A549 (cell line): ENCODE results near the gene CERS2. TPM values are rescaled to one million over a fixed set of nuclear protein-coding genes. Genes with fewer than 3 reads are reported as not detected.

Experiments
- ATAC-seq, 2 experiments: fragments of 200-7000 bp in 1 of 2; fragments of >200 bp in 1 of 2; cut with Nextera tagmentation in 1 of 2; cut with Tn5 transposase in 1 of 2; 3 replicates each; pipeline versions ENCODE4 v1.8.0 to v1.9.1; 2018 to 2020; ENCODE audit warnings: mild to moderate bottlenecking in 1 of 2, moderate library complexity in 1 of 2
- CTCF ChIA-PET: fragments of 300-600 bp; sonication (Branson Sonifier 250); formaldehyde crosslinking; extraction: SDS; loops from one replicate; lab custom pipeline; 2021; ENCODE audit warnings: antibody characterized with exemption, inconsistent platforms; lab: Yijun Ruan, JAX
- POLR2A ChIA-PET: fragments of 350-600 bp; formaldehyde crosslinking; extraction: SDS; loops from one replicate; lab custom pipeline; 2021; ENCODE audit warnings: antibody characterized with exemption, inconsistent platforms; lab: Yijun Ruan, JAX
- DNase-seq, 2 experiments: peaks; one replicate each; pipeline versions ENCODE4 v3.0.0 to v3.0.0-alpha.2; 2011 to 2016; ENCODE audit warnings: low read depth in 1 of 2, low spot score in 1 of 2
- FAIRE-seq: peaks from 2 replicates; lab custom pipeline; 2011; peaks lifted over from hg19 to GRCh38; lab: Jason Lieb, UNC
- H3K27ac ChIP-seq, 2 experiments: fragments of >200 bp; sonication (Bioruptor Twin); formaldehyde crosslinking; 3 replicates each; pipeline ENCODE4 v1.5.1; 2016 to 2017
- H3K4me1 ChIP-seq: fragments of >200 bp; sonication (Bioruptor Twin); formaldehyde crosslinking; 3 replicates; pipeline ENCODE4 v1.6.1; 2016
- H3K4me2 ChIP-seq: fragments of >200 bp; sonication (Bioruptor Twin); formaldehyde crosslinking; 3 replicates; pipeline ENCODE4 v1.6.1; 2016
- H3K4me3 ChIP-seq: fragments of >200 bp; sonication (Bioruptor Twin); formaldehyde crosslinking; 3 replicates; pipeline ENCODE4 v1.5.1; 2016
- H3K9me3 ChIP-seq: fragments of >200 bp; sonication (Bioruptor Twin); formaldehyde crosslinking; 3 replicates; pipeline ENCODE4 v1.6.1; 2016
- ATOH8 ChIP-seq: fragments of 250-450 bp; sonication (Bioruptor Pico); IDR thresholded peaks from 2 replicates; pipeline ENCODE4 v1.5.0; 2020; ENCODE audit warnings: low read depth, mild to moderate bottlenecking, moderate library complexity
- BCL3 ChIP-seq: fragments of >200 bp; sonication (Bioruptor Twin); formaldehyde crosslinking; IDR thresholded peaks from 3 replicates; pipeline ENCODE4 v1.6.1; 2016
- BHLHE40 ChIP-seq: IDR thresholded peaks from 2 replicates; pipeline ENCODE4 v1.6.1; 2012; ENCODE audit warnings: low read depth, low read length, inconsistent platforms
- CBX2 ChIP-seq: fragments of 200-600 bp; sonication (generic); IDR thresholded peaks from 2 replicates; pipeline ENCODE4 v1.6.1; 2016; ENCODE audit warnings: low read depth, mild to moderate bottlenecking, borderline replicate concordance
- CBX8 ChIP-seq: fragments of 200-600 bp; sonication (generic); IDR thresholded peaks from 2 replicates; pipeline ENCODE4 v1.6.1; 2016
- CEBPB ChIP-seq, 2 experiments: fragments of >200 bp in 1 of 2; sonication (Bioruptor Twin) in 1 of 2; formaldehyde crosslinking in 1 of 2; IDR thresholded peaks; 2 replicates each; pipeline ENCODE4 v1.6.1; 2012 to 2016
- E2F6 ChIP-seq: IDR thresholded peaks from 2 replicates; pipeline ENCODE4 v1.6.1; 2012; ENCODE audit warnings: low read depth, borderline replicate concordance
- EHMT2 ChIP-seq: fragments of 200-600 bp; sonication (generic); IDR thresholded peaks from 2 replicates; pipeline ENCODE4 v1.6.1; 2016; ENCODE audit warnings: antibody characterized with exemption, low read depth, mild to moderate bottlenecking, moderate library complexity
- ELK1 ChIP-seq: fragments of 150-350 bp; IDR thresholded peaks from 2 replicates; pipeline ENCODE4 v1.6.1; 2014; ENCODE audit warnings: low read depth, mild to moderate bottlenecking, low read length
- EP300 ChIP-seq, 2 experiments: fragments of >200 bp; sonication (Bioruptor Twin); formaldehyde crosslinking; IDR thresholded peaks; 2 replicates in 1 of 2; 3 replicates in 1 of 2; pipeline ENCODE4 v1.6.1; 2016 to 2017
- FOSL2 ChIP-seq, 2 experiments: fragments of 450-650 bp in 1 of 2; fragments of >200 bp in 1 of 2; sonication (Bioruptor Twin) in 1 of 2; formaldehyde crosslinking; IDR thresholded peaks; 2 replicates each; pipeline versions ENCODE4 v1.5.0 to v1.6.1; 2016 to 2020; ENCODE audit warnings: mild to moderate bottlenecking in 1 of 2, moderate library complexity in 1 of 2
- GATA3 ChIP-seq: IDR thresholded peaks from 2 replicates; pipeline ENCODE4 v1.6.1; 2012; ENCODE audit warnings: borderline replicate concordance
- HES2 ChIP-seq: fragments of >200 bp; sonication (Bioruptor Twin); formaldehyde crosslinking; IDR thresholded peaks from 2 replicates; pipeline ENCODE4 v1.6.1; 2016
- HEYL ChIP-seq: fragments of 250-450 bp; sonication (Bioruptor Pico); IDR thresholded peaks from 2 replicates; pipeline ENCODE4 v1.8.0; 2021; ENCODE audit warnings: mild to moderate bottlenecking, moderate library complexity
- HOXB13 ChIP-seq: fragments of 250-450 bp; sonication (Bioruptor Pico); IDR thresholded peaks from 2 replicates; pipeline ENCODE4 v1.5.0; 2020; ENCODE audit warnings: low read depth, mild to moderate bottlenecking, moderate library complexity
- HOXB5 ChIP-seq: fragments of 250-450 bp; sonication (Bioruptor Pico); IDR thresholded peaks from 2 replicates; pipeline ENCODE4 v1.5.0; 2020; ENCODE audit warnings: mild to moderate bottlenecking, moderate library complexity
- MAFK ChIP-seq: fragments of 450-650 bp; IDR thresholded peaks from 2 replicates; pipeline ENCODE4 v1.6.1; 2014; ENCODE audit not compliant: partially characterized antibody
- MAX ChIP-seq: IDR thresholded peaks from 2 replicates; pipeline ENCODE4 v1.6.1; 2012
- NPAS2 ChIP-seq: fragments of 250-450 bp; sonication (Bioruptor Pico); IDR thresholded peaks from 2 replicates; pipeline ENCODE4 v1.8.0; 2022; ENCODE audit warnings: mild to moderate bottlenecking, moderate library complexity, borderline replicate concordance
- NR3C1 ChIP-seq: fragments of >200 bp; sonication (Bioruptor Twin); formaldehyde crosslinking; IDR thresholded peaks from 3 replicates; pipeline ENCODE4 v1.6.1; 2017
- PBX3 ChIP-seq: IDR thresholded peaks from 2 replicates; pipeline ENCODE4 v1.6.1; 2012
- PHF8 ChIP-seq: fragments of 200-600 bp; sonication (generic); IDR thresholded peaks from 2 replicates; pipeline ENCODE4 v1.6.1; 2016; ENCODE audit warnings: low read depth, mild to moderate bottlenecking, antibody characterized with exemption, moderate library complexity, borderline replicate concordance
- POLR2AphosphoS2 ChIP-seq: conservative IDR thresholded peaks from 2 replicates; pipeline ENCODE4 v1.6.1; 2012; ENCODE audit warnings: low read length, improper control_type of control experiment, inconsistent platforms
- RARB ChIP-seq: fragments of 250-450 bp; sonication (Bioruptor Pico); IDR thresholded peaks from 2 replicates; pipeline ENCODE4 v1.8.0; 2021; ENCODE audit warnings: mild to moderate bottlenecking, moderate library complexity
- ZC3H11A ChIP-seq: fragments of 450-650 bp; IDR thresholded peaks from 2 replicates; pipeline ENCODE4 v1.6.1; 2014; ENCODE audit warnings: antibody characterized with exemption, mild to moderate bottlenecking
- ZNF302 ChIP-seq: fragments of 250-450 bp; sonication (Bioruptor Pico); IDR thresholded peaks from 2 replicates; pipeline ENCODE4 v1.9.0; 2021; ENCODE audit warnings: inconsistent platforms, mild to moderate bottlenecking, moderate library complexity
- WGBS: methylation state at CpG from one replicate; pipeline ENCODE4 v1.1.6; 2017; ENCODE audit errors: missing lambda C conversion rate; 5-methylcytosine and 5-hydroxymethylcytosine counted together
- polyA plus RNA-seq, 4 experiments: library from polyadenylated mRNA; depleted of rRNA in 3 of 4; stranded (reverse); fragments of >200 nt; fragmentation: RNase III in 1 of 4; extraction: RNeasy Plus Mini Kit Qiagen cat#74134 plus additional on column Dnase treatment in 1 of 4; gene quantifications; 2 replicates in 3 of 4; 3 replicates in 1 of 4; pipeline ENCODE4 v1.2.3, GENCODE V29; 2011 to 2017

Gene CERS2
- polyA plus RNA-seq, 2 of the 4 experiments (the other 2 are of a cell fraction) = 196 to 356 TPM

GRCh38 chr1:150995460-150995859 is 20.8 kb upstream of the CERS2 start:
- 0 out of 3 replicates have a peak, but pooled peaks cover 4% of the 10 kb centered on the region for H3K4me1 ChIP-seq
- no peak for TF ChIP-seq HEYL (CRISPR knock-in tag)
- no peak for TF ChIP-seq PBX3
- TF ChIP-seq GATA3 = no peak
- TF ChIP-seq CEBPB (IDR thresholded peaks at IDR 0.05) = no peak
- TF ChIP-seq ZNF302 = no peak
- TF ChIP-seq NR3C1 = no peak
- TF ChIP-seq FOSL2 (IDR thresholded peaks at IDR 0.05) = no peak
- no peak for TF ChIP-seq FOSL2 (CRISPR knock-in tag; IDR thresholded peaks at IDR 0.05)
- no peak for TF ChIP-seq BHLHE40
- TF ChIP-seq POLR2AphosphoS2 = no peak
- TF ChIP-seq EP300 (IDR thresholded peaks at IDR 0.05) = no peak
- TF ChIP-seq ELK1 = no peak
- TF ChIP-seq ATOH8 (CRISPR knock-in tag) = no peak
- TF ChIP-seq CBX8 = no peak
- TF ChIP-seq NPAS2 (CRISPR knock-in tag) = no peak
- no peak for TF ChIP-seq ZC3H11A
- TF ChIP-seq RARB (CRISPR knock-in tag) = no peak
- TF ChIP-seq HOXB13 = no peak
- TF ChIP-seq E2F6 = no peak
- H3K4me3 ChIP-seq = no peak overlapping the region
- CTCF ChIA-PET = interaction anchor here (0.5 to 26.8 kb wide), 34 partner anchors 0 to 1063 kb away, joined by 3 to 586 read pairs (median 4); partner anchors contain the start of genes ANXA9, CDC42SE1, CERS2 and MINDY1
- POLR2A ChIA-PET = no interaction called here
- no peak for FAIRE-seq
- no peaks in the 10 kb centered on the region for H3K9me3 ChIP-seq
- ATAC-seq = peak in 1 of 2 experiments; percentile 23; a peak in 2 of 6 replicates
- H3K4me2 ChIP-seq = peak overlapping the region; percentile 19; the same call in 1 of the 3 replicates
- WGBS = 46% methylated on average over 4 of the region's 4 CpGs
- no peak overlapping the region for H3K27ac ChIP-seq
- DNase-seq = no peak

GRCh38 chr1:150994248-150994647 is 19.6 kb upstream of the CERS2 start:
- FAIRE-seq = no peak
- 67% methylated on average over 3 of the region's 3 CpGs for WGBS
- no peak overlapping the region for H3K4me2 ChIP-seq
- TF ChIP-seq BCL3 = no peak
- no peak for TF ChIP-seq HES2
- TF ChIP-seq PHF8 = no peak
- TF ChIP-seq HOXB5 (CRISPR knock-in tag) = no peak
- no peak for TF ChIP-seq EP300 (IDR thresholded peaks at IDR 0.05)
- TF ChIP-seq HOXB13 = no peak
- TF ChIP-seq MAFK = no peak
- TF ChIP-seq BHLHE40 = no peak
- no peak for TF ChIP-seq EHMT2
- TF ChIP-seq RARB (CRISPR knock-in tag) = no peak
- TF ChIP-seq CEBPB (IDR thresholded peaks at IDR 0.05) = no peak
- TF ChIP-seq MAX = no peak
- TF ChIP-seq CBX2 = no peak
- TF ChIP-seq, all 56 proteins: peak for 0
- Histone ChIP-seq H3K27ac (peak overlapping the region in 1 of 2 experiments; percentile 26; a peak in 1 of 6 replicates), H3K9me3 (no peaks in the 10 kb centered on the region), H3K4me1 (0 out of 3 replicates have a peak, but pooled peaks cover 4% of the 10 kb centered on the region), H3K4me3 (no peak overlapping the region)
- DNase-seq = no peak
- POLR2A ChIA-PET = no interaction called here
- ATAC-seq = no peak
- CTCF ChIA-PET = interaction anchor here (1.1 to 26.8 kb wide), 10 partner anchors 2 to 433 kb away, joined by 3 to 586 read pairs (median 4); partner anchors contain the start of genes ANXA9, CERS2 and MINDY1
